NCI-H1436 treated with DMSO at 0.1 percent for 48 hours (cell line): ENCODE measurements around the gene VPS54.

Source experiments
- DNase-seq: peaks from one replicate; lab custom pipeline; 2025; lab: John Stamatoyannopoulos, UW

VPS54 gene

GRCh38 chr2:63903003-63903402 lies 116.2 kb downstream of the VPS54 start:
- no peak for DNase-seq

- DNase-seq, result no peak
These were observed 117.1 kb downstream of the VPS54 start for GRCh38 chr2:63902149-63902548.

- DNase-seq, result no peak
These were observed 119.6 kb downstream of the VPS54 start for GRCh38 chr2:63899639-63900038.

GRCh38 chr2:63898839-63899238 lies 120.4 kb downstream of the VPS54 start:
- no peak for DNase-seq

GRCh38 chr2:63894167-63894566 lies 125.1 kb downstream of the VPS54 start:
- no peak for DNase-seq

GRCh38 chr2:63893163-63893562 lies 126.1 kb downstream of the VPS54 start:
- DNase-seq, result no peak

GRCh38 chr2:63891488-63892030 lies 127.7 kb downstream of the VPS54 start:
- DNase-seq, result no peak

GRCh38 chr2:63890678-63891077 lies 128.6 kb downstream of the VPS54 start:
- no peak for DNase-seq

GRCh38 chr2:63888490-63889402 lies 130.5 kb downstream of the VPS54 start:
- DNase-seq, result no peak

GRCh38 chr2:63888053-63888452 lies 131.2 kb downstream of the VPS54 start:
- DNase-seq, result no peak

- DNase-seq, result no peak
These were observed 132.8 kb downstream of the VPS54 start for GRCh38 chr2:63886445-63886844.

GRCh38 chr2:63882395-63883105 lies 136.7 kb downstream of the VPS54 start:
- DNase-seq, result no peak

- peak; percentile 33 for DNase-seq
These were observed 138.0 kb downstream of the VPS54 start for GRCh38 chr2:63881205-63881604.

GRCh38 chr2:63880625-63881024 lies 138.6 kb downstream of the VPS54 start:
- no peak for DNase-seq

GRCh38 chr2:63879876-63880433 lies 139.3 kb downstream of the VPS54 start:
- DNase-seq, result no peak

- DNase-seq, result no peak
These were observed 140.7 kb downstream of the VPS54 start for GRCh38 chr2:63878486-63878885.

GRCh38 chr2:63876311-63876710 lies 142.9 kb downstream of the VPS54 start:
- DNase-seq, result no peak

- no peak for DNase-seq
These were observed 143.5 kb downstream of the VPS54 start for GRCh38 chr2:63875559-63876245.

GRCh38 chr2:63875131-63875527 lies 144.1 kb downstream of the VPS54 start:
- no peak for DNase-seq

GRCh38 chr2:63874204-63875130 lies 144.8 kb downstream of the VPS54 start:
- DNase-seq, result no peak
